ENCODE data around the gene FAF1. TPM values are rescaled to one million over a fixed set of nuclear protein-coding genes. Genes with fewer than 3 reads are reported as not detected.

FAF1 gene
- total RNA-seq, 1 experiment from 2014 or later, result 109 TPM

- DNase-seq (ENCODE audit: low spot score), result no peak
- no TSS peak for BruUV-seq (replicated peaks)
- peak overlapping the region; percentile 98 for H3K27ac ChIP-seq (ENCODE audit: low read depth, low read length, poor library complexity, severe bottlenecking)
- ChIA-PET CTCF (no interaction called here), POLR2A (ENCODE audit: low non-redundant PET) (no interaction called here)
- H3K27me3 ChIP-seq (replicated peaks; ENCODE audit: insufficient read depth, low read depth, low read length, poor library complexity), result no peaks in the 10 kb centered on the region
- no peak for TF ChIP-seq EZH2 (IDR thresholded peaks at IDR 0.05; ENCODE audit: borderline replicate concordance, low read depth, low read length, poor library complexity, severe bottlenecking)
- TF ChIP-seq CTCF (conservative IDR thresholded peaks at IDR 0.05; ENCODE audit: low read depth, low read length), result no peak
- peaks cover 1% of the 10 kb centered on the region for H3K36me3 ChIP-seq (ENCODE audit: insufficient read depth, low read length, poor library complexity, severe bottlenecking)
- H3K4me3 ChIP-seq (ENCODE audit: low read depth, low read length, poor library complexity, severe bottlenecking), result peak overlapping the region; percentile 81
- H3K9me3 ChIP-seq (ENCODE audit: low read depth, low read length, poor library complexity, severe bottlenecking), result no peaks in the 10 kb centered on the region
- intact Hi-C loops (cut with micrococcal nuclease; ENCODE audit: unreplicated experiment), result no loop called here
- peaks cover 38% of the 10 kb centered on the region for H3K4me1 ChIP-seq (ENCODE audit: insufficient read depth, low read length, poor library complexity, severe bottlenecking)
Measured at GRCh38 chr1:50979937-50980336, 19.9 kb upstream of the FAF1 start.

- TF ChIP-seq EZH2 (IDR thresholded peaks at IDR 0.05; ENCODE audit: borderline replicate concordance, low read depth, low read length, poor library complexity, severe bottlenecking), result no peak
- Histone ChIP-seq H3K4me3 (ENCODE audit: low read depth, low read length, poor library complexity, severe bottlenecking) (peak overlapping the region; percentile 81), H3K27ac (ENCODE audit: low read depth, low read length, poor library complexity, severe bottlenecking) (peak overlapping the region; percentile 98), H3K9me3 (ENCODE audit: low read depth, low read length, poor library complexity, severe bottlenecking) (no peaks in the 10 kb centered on the region), H3K4me1 (ENCODE audit: insufficient read depth, low read length, poor library complexity, severe bottlenecking) (peaks cover 46% of the 10 kb centered on the region), H3K36me3 (ENCODE audit: insufficient read depth, low read length, poor library complexity, severe bottlenecking) (peaks cover 9% of the 10 kb centered on the region), H3K27me3 (replicated peaks; ENCODE audit: insufficient read depth, low read depth, low read length, poor library complexity) (no peaks in the 10 kb centered on the region)
- CTCF ChIA-PET, result no interaction called here
- intact Hi-C loops (cut with micrococcal nuclease; ENCODE audit: unreplicated experiment), result no loop called here
- DNase-seq (ENCODE audit: low spot score), result peak; percentile 69
- POLR2A ChIA-PET (ENCODE audit: low non-redundant PET), result no interaction called here
- BruUV-seq (replicated peaks), result TSS peak; percentile 36
Measured at GRCh38 chr1:50978852-50979781, 19.1 kb upstream of the FAF1 start.

GRCh38 chr1:50978144-50978851 is 18.2 kb upstream of the FAF1 start:
- no TSS peak for BruUV-seq (replicated peaks)
- no peaks in the 10 kb centered on the region for H3K9me3 ChIP-seq (ENCODE audit: low read depth, low read length, poor library complexity, severe bottlenecking)
- ChIA-PET POLR2A (ENCODE audit: low non-redundant PET) (no interaction called here), CTCF (no interaction called here)
- H3K27ac ChIP-seq (ENCODE audit: low read depth, low read length, poor library complexity, severe bottlenecking), result peak overlapping the region; percentile 98
- H3K36me3 ChIP-seq (ENCODE audit: insufficient read depth, low read length, poor library complexity, severe bottlenecking), result peaks cover 11% of the 10 kb centered on the region
- TF ChIP-seq EZH2 (IDR thresholded peaks at IDR 0.05; ENCODE audit: borderline replicate concordance, low read depth, low read length, poor library complexity, severe bottlenecking) (no peak), CTCF (conservative IDR thresholded peaks at IDR 0.05; ENCODE audit: low read depth, low read length) (no peak)
- H3K4me1 ChIP-seq (ENCODE audit: insufficient read depth, low read length, poor library complexity, severe bottlenecking), result peaks cover 51% of the 10 kb centered on the region
- peak overlapping the region; percentile 81 for H3K4me3 ChIP-seq (ENCODE audit: low read depth, low read length, poor library complexity, severe bottlenecking)
- intact Hi-C loops (cut with micrococcal nuclease; ENCODE audit: unreplicated experiment), result no loop called here
- DNase-seq (ENCODE audit: low spot score), result peak; percentile 76
- H3K27me3 ChIP-seq (replicated peaks; ENCODE audit: insufficient read depth, low read depth, low read length, poor library complexity), result no peaks in the 10 kb centered on the region
